Measurements from ENCODE around the gene RBBP5.

- TF ChIP-seq, protein P1, sequence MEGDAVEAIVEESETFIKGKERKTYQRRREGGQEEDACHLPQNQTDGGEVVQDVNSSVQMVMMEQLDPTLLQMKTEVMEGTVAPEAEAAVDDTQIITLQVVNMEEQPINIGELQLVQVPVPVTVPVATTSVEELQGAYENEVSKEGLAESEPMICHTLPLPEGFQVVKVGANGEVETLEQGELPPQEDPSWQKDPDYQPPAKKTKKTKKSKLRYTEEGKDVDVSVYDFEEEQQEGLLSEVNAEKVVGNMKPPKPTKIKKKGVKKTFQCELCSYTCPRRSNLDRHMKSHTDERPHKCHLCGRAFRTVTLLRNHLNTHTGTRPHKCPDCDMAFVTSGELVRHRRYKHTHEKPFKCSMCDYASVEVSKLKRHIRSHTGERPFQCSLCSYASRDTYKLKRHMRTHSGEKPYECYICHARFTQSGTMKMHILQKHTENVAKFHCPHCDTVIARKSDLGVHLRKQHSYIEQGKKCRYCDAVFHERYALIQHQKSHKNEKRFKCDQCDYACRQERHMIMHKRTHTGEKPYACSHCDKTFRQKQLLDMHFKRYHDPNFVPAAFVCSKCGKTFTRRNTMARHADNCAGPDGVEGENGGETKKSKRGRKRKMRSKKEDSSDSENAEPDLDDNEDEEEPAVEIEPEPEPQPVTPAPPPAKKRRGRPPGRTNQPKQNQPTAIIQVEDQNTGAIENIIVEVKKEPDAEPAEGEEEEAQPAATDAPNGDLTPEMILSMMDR (IDR thresholded peaks at IDR 0.05): no peak
- TF ChIP-seq EZH2 (IDR thresholded peaks at IDR 0.05; ENCODE audit: borderline replicate concordance, insufficient read depth, low read depth, low read length, poor library complexity, severe bottlenecking): no peak
These were observed 30.6 kb downstream of the RBBP5 start for GRCh38 chr1:205091043-205091740.

Measured in B cell (primary cell).